Measurements from ENCODE around the gene FBXO31.
"Not testable (repeated sequence)": the region's sequence is repeated elsewhere in the genome, so short reads cannot be mapped to it uniquely, and the experiment has no call there.

Gene FBXO31

DNA sequence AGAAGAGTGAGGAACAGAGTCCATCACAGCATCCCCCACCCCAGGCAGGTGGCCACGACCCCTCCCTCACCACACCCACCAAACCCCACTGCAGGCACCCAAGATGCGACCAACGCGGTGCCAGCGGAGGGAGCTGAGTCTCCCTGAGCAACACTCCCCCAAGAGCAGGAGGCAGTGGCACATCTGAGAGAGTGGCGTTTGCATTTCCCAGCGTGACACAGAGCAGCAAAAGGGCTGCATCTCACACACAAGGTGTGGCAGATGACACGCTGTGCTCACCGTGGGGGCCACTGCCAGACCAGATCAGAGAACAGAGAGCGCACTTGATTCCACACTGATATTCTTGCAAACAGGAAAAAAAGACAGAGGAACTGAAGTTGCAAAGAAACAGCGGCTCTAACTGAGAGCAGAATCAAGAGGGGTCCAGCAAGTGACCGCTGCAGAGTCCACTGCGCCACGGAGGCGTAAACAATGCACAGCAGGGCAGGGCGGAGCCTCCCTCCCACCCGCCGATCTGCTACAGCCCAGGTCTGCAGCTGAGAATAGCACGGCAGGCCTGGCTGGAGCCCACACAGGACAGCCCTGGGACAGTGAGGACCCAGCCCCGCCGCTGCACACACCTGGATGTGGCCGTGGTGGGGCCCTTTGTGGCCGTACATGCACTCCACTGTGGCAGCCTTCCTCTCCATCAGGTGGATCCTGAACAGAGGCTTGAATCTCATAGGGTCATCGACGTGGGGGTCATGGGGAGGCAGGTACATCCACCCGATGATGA is 40.4 kb downstream of the FBXO31 start:
- DNase-seq (ENCODE audit: low spot score): no peak

DNA sequence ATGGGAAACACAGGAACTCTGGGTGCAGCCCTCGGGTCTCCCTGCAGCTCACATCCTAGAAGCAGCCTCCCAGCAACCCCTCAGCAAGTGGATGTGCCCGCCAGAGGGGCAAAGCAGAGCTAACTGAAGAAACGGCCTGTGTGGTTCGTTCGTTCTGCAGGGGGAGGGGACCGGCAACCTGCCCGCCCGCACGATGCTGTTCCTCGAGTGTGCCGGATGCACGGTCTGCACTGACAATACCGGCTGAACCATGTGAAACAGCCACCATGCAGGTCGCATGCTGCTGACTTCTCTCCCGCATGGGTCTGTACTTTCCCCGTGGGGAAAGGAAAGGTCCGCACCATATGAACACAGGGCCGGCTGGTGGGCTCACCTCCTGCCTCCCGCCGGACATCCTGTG is 41.1 kb downstream of the FBXO31 start:
- DNase-seq (ENCODE audit: low spot score): no peak

- no peak for DNase-seq (ENCODE audit: low spot score)
These were observed 43.4 kb downstream of the FBXO31 start for GRCh38 chr16:87340198-87340597.

DNA sequence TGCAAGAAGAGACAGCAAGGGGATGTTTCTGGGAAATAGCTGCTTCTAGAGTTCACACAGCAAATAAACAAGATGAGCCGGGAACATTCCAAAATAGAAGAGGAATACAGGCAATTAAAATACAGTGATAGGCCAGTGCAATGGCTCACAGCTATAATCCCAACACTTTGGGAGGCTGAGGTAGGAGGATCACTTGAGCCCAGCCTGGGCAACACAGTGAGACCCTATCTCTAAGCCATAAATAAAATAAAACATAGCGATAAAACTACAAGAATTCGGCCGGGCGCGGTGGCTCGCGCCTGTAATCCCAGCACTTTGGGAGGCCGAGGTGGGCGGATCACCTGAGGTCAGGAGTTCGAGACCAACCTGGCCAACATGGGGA is 43.9 kb downstream of the FBXO31 start:
- not testable (repeated sequence) for DNase-seq (ENCODE audit: low spot score)

- DNase-seq (ENCODE audit: low spot score): no peak
These were observed 44.4 kb downstream of the FBXO31 start for GRCh38 chr16:87339086-87339723.

- no peak for DNase-seq (ENCODE audit: low spot score)
These were observed 45.3 kb downstream of the FBXO31 start for GRCh38 chr16:87338155-87338765.

DNA sequence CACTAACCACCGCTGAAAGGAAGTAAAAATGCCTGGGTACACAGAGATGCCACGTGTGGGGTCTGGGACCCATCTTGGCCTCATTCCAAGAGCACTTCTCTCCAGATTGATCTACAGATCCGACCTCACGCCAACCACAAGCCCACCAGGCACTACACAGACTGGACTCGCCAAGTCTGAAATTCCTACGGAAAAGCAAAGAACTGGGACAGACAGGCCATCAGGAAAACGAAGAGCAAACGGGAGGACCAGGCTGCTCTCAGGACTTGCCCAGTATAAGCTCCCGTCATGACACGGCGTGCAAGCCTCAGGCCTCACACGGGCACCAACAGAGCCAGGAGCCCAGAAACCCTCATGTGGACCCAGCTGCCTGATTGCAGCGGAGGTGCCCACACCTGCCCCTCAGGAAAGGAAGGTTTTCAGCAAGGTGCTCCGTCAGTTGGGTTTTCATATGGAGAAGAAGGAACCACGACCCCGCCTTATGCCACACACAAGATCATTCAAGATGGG is 46.3 kb downstream of the FBXO31 start:
- DNase-seq (ENCODE audit: low spot score): no peak

- DNase-seq (ENCODE audit: low spot score): no peak
These were observed 46.9 kb downstream of the FBXO31 start for GRCh38 chr16:87336434-87337240.

DNA sequence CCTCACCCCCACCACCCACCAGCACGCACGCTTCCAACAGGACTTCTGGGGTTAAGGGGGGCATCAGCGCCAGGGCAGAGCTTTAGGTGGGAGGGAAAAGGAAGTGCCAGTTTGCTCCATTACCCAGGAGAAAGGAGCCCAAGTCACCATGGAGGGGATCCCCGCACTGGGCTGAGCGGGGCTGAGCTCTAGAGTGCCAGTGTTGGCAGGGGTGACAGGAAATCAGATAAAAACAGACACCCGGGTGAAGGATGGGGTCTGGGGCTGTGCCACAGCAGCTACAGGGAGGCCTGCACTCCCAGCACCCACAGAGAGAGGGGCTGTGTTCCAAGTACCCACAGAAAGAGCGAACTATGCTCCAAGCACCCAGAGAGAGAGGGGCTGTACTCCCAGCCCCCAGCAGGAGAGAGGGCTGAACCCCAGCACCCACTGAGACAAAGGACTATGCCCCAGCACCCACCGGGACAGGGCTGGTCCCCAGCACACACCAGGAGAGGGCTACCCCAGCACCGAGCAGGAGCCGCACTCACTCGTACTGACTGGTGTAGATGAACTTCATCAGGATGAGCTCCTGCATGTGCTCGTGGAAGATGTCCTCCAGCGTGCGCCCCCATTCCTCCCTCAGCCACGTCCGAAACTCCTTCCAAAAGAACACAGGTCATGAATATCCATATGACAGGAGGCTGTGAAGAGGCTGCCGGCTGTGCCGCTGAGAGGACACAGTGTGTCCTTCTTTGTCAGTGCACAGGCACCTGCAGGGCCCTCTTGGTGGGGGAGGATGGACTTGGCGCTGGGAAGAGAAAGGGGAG is 47.7 kb downstream of the FBXO31 start:
- DNase-seq (ENCODE audit: low spot score): no peak

DNA sequence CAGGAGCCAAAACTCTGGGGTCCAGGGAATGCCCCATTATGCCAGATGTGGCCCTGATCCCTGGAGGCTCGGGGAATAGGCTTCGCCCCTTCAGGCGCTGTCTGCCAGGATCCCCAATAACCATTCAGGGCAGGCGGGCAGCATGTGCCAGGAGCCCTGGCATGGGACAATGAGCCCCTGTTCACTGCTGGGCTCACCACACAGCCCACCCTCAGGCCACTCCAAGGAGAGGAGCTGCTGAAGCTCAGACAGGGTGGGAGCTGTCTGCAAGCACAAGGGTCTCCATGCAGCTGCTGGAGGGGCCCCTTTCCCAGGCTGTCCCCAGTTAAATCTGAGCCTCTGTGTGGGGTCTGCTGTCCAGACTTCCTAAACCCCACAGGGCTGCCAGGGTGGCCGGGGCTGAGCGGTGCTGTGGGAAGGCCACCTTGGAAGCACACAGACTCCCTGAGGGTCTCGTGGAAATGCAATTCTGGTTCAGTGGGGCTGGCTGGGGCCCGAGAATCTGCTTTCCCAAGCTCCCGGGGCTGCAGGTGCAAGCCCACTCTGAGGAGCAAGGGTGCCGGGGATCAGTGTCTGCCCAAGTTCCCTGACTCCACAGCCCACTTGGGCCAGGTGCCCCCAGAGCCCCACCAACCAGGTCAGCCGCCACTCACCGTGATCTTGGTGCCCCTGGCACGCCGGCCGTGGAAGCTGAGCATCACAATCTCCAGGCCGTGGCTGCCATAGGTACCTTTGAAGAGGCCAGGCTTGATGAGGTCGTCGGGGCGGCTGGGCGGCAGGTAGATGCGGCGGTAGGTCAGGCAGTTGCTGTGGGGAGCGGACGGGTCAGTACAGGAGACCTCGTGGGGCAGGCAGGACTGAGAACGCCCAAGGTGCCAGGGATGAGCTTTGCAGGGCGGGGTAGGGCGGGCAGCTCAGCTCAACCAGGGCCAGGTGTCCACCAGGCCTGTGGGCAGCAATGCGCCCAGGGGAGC is 48.6 kb downstream of the FBXO31 start:
- no peak for DNase-seq (ENCODE audit: low spot score)

GRCh38 chr16:87333581-87334331 is 49.8 kb downstream of the FBXO31 start:
- DNase-seq (ENCODE audit: low spot score): no peak

- DNase-seq (ENCODE audit: low spot score): no peak
These were observed 50.5 kb downstream of the FBXO31 start for GRCh38 chr16:87333101-87333500.

DNA sequence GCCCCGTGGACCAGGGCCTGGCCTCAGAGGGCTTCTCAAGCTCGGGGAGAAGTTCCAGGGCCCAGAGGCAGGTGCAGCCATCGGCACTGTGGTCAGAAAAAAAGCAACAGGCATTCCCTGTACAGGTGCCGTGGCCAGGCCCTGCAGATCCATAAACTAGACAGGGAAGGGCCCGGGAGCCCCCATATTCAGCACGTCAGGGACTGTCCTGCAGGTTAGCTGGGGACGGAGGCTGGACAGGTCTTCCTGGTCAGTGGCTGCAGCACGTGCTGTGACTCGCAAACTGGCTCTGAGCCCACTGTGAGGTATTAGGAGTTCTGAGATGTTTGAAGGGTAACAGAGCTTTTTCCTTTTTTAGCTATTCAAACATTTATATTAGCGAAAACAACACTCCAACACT is 51.4 kb downstream of the FBXO31 start:
- no peak for DNase-seq (ENCODE audit: low spot score)

DNA sequence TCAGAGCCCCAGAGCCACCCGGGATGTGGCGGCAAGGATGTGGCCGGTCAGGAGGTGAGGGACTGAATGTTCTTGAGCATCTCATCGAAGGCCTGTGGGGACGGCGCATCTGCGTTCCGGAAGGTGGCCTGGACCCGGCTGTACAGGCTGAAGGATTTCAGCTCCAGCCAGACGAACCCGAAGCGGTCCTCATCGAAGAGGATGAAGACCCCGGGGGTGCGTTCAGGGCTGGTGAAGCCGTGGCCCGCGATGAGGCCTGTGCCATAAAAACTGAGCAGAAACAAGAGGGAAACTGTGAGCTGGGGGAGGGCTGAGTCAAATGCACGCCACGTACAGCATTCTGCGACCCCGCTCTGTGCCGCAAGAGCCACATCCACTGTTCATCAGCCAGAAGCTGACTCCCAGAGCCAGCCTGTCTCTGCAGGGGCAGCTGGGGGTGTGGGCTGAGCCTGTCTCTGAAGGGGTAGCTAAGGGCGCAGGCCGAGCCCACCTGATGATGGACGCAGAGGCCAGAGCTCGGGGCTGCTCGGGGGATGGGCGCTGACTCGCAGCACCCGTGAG is 52.3 kb downstream of the FBXO31 start:
- no peak for DNase-seq (ENCODE audit: low spot score)

DNA sequence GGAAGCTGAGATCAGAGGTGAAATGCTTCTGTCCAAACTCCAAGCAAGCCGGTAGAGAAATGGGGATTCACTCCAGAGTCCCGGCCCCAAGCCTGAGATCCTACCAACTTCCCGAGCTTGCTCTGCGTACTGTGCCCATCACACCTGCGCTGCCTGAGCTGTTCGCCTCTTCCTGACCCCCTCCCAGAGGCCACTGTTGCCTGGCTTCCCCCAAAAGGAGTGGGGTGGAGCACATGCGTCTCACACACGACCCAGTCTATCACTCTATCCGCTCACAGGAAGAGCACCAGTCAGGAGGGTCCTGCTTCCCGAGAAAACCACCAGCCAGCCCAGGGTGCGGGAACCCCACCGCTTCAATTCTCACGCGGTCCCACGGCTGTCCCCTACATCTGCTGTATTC is 52.9 kb downstream of the FBXO31 start:
- DNase-seq (ENCODE audit: low spot score): no peak

DNA sequence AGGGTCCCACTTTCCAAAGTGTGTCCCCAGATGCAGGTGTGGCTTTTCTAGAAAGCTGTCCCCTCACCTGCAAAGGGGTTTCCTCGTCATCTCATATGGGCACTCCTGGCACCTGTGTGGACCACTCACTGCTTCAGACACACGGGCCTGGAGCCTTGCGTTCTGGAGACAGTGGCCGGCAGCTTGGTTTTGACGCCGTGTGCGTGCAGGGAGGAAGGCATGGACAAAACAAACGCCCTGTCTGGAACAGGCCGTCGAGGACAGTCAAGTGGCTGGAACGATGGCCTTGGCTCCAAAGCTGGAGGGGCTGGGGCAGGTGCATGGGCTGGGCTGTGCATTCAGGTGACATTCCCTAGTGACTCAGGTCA is 53.3 kb downstream of the FBXO31 start:
- DNase-seq (ENCODE audit: low spot score): no peak

DNA sequence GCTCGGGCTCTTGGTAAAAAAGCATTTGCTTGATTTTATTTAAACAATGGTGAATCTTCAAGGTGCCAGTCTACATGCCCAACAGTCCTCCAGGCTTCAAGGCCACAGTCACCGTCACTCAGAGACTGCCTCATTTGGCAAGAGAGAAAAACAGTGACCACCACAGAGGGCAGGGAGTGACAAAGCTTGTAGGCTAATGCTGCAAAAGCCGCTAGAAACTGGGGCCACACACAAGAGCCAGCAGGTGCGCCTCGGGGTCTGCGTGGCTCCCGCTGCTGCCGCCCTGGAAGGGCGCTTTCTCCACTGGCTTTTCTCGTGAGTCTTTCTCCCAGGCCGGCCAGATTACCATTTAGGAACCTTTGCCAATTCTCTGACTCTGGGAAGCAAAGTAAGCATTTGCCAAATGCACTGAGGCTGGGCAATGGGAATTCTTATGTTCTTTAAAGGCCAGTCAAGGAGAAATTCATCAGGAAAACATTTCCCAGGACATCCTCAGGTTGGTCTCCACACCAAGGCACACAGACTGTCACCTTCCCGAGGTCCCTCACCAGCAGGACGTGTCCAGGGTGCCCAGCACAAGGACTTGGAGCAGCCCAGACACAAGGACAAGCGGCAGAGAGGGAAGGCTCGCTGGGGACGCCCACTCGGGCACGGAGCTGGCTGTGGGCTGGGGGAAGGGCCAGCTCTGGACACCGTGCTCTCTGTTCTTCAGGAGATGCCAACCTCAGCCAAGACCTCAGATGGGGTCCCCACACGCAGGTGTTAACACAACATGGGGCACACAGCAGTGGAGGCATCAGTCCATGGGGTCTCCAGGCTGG is 53.9 kb downstream of the FBXO31 start:
- DNase-seq (ENCODE audit: low spot score): no peak

GRCh38 chr16:87328846-87329245 is 54.7 kb downstream of the FBXO31 start:
- DNase-seq (ENCODE audit: low spot score): no peak
